Liver (tissue), 9 donors: ENCODE measurements around the gene CMTM7. TPM values are rescaled to one million over a fixed set of nuclear protein-coding genes. Genes with fewer than 3 reads are reported as not detected.

ENCODE experiments used
- DNase-seq: peaks from one replicate; pipeline ENCODE4 v3.0.0-alpha.2; 2017; ENCODE audit warnings: low spot score
- H3K27ac ChIP-seq, 2 donors: one replicate each; pipeline ENCODE4 v1.7.0; 2013; ENCODE audit warnings: inconsistent platforms in 2 of 2, low read length in 2 of 2, control low read depth in 1 of 2, low read depth in 1 of 2, mild to moderate bottlenecking in 1 of 2
- H3K27me3 ChIP-seq, 4 donors: one replicate each; pipeline versions ENCODE4 v1.6.1 to v1.7.0; 2013; ENCODE audit warnings: low read length in 3 of 4, inconsistent platforms in 1 of 4, mild to moderate bottlenecking in 1 of 4, moderate library complexity in 1 of 4; ENCODE audit not compliant: control insufficient read depth in 4 of 4, insufficient read depth in 4 of 4
- H3K36me3 ChIP-seq, 4 donors: one replicate each; pipeline versions ENCODE4 v1.6.1 to v1.7.0; 2013; ENCODE audit warnings: low read length in 3 of 4, mild to moderate bottlenecking in 3 of 4, low read depth in 1 of 4, moderate library complexity in 1 of 4; ENCODE audit not compliant: control insufficient read depth in 4 of 4, insufficient read depth in 3 of 4
- H3K4me1 ChIP-seq, 4 donors: one replicate each; pipeline versions ENCODE4 v1.6.1 to v1.7.0; 2013; ENCODE audit warnings: low read length in 3 of 4, mild to moderate bottlenecking in 3 of 4, moderate library complexity in 1 of 4; ENCODE audit not compliant: control insufficient read depth in 4 of 4, insufficient read depth in 4 of 4
- H3K4me3 ChIP-seq, 3 donors: one replicate each; pipeline versions ENCODE4 v1.6.1 to v1.7.0; 2013; ENCODE audit warnings: low read length in 3 of 3, control low read depth in 1 of 3, low read depth in 1 of 3, mild to moderate bottlenecking in 1 of 3
- H3K9ac ChIP-seq, 2 donors: one replicate each; pipeline ENCODE4 v1.7.0; 2013; ENCODE audit warnings: low read length in 2 of 2, mild to moderate bottlenecking in 2 of 2, moderate library complexity in 2 of 2, control low read depth in 1 of 2, low read depth in 1 of 2
- H3K9me3 ChIP-seq, 4 donors: one replicate each; pipeline versions ENCODE4 v1.6.1 to v1.7.0; 2013; ENCODE audit warnings: low read length in 3 of 4; ENCODE audit not compliant: control insufficient read depth in 4 of 4
- ATF3 ChIP-seq: IDR thresholded peaks from 2 replicates; pipeline ENCODE4 v1.6.1; 2016; ENCODE audit warnings: antibody characterized with exemption
- CTCF ChIP-seq: fragments of 150-350 bp; IDR thresholded peaks from 2 replicates; pipeline ENCODE4 v1.5.1; 2017; ENCODE audit warnings: improper control_type of control experiment, low read depth, low read length; ENCODE audit not compliant: missing input control
- EGR1 ChIP-seq, 2 donors: IDR thresholded peaks; 2 replicates each; pipeline ENCODE4 v1.6.1; 2016 to 2018; ENCODE audit warnings: antibody characterized with exemption in 2 of 2, low read depth in 2 of 2
- FOXA1 ChIP-seq: IDR thresholded peaks from 2 replicates; pipeline ENCODE4 v1.6.1; 2016; ENCODE audit warnings: antibody characterized with exemption
- FOXA2 ChIP-seq: IDR thresholded peaks from 2 replicates; pipeline ENCODE4 v1.6.1; 2016; ENCODE audit warnings: antibody characterized with exemption
- GABPA ChIP-seq, 2 donors: IDR thresholded peaks in 1 of 2; conservative IDR thresholded peaks in 1 of 2; 2 replicates each; pipeline ENCODE4 v1.6.1; 2016; ENCODE audit warnings: antibody characterized with exemption in 2 of 2, mild to moderate bottlenecking in 1 of 2, moderate library complexity in 1 of 2
- HNF4A ChIP-seq, 2 donors: conservative IDR thresholded peaks; 2 replicates each; pipeline ENCODE4 v1.6.1; 2016; ENCODE audit warnings: antibody characterized with exemption in 2 of 2, mild to moderate bottlenecking in 2 of 2
- HNF4G ChIP-seq: IDR thresholded peaks from 2 replicates; pipeline ENCODE4 v1.6.1; 2016; ENCODE audit warnings: antibody characterized with exemption
- JUND ChIP-seq, 2 donors: IDR thresholded peaks; 2 replicates each; pipeline ENCODE4 v1.6.1; 2016; ENCODE audit warnings: antibody characterized with exemption in 2 of 2
- MAX ChIP-seq: IDR thresholded peaks from 2 replicates; pipeline ENCODE4 v1.6.1; 2016; ENCODE audit warnings: antibody characterized with exemption
- NR2F2 ChIP-seq: IDR thresholded peaks from 2 replicates; pipeline ENCODE4 v1.6.1; 2016; ENCODE audit warnings: antibody characterized with exemption
- RAD21 ChIP-seq, 2 donors: IDR thresholded peaks; 2 replicates each; pipeline ENCODE4 v1.6.1; 2016; ENCODE audit warnings: antibody characterized with exemption in 2 of 2, mild to moderate bottlenecking in 2 of 2
- REST ChIP-seq: IDR thresholded peaks from 2 replicates; pipeline ENCODE4 v1.6.1; 2016; ENCODE audit warnings: antibody characterized with exemption, mild to moderate bottlenecking
- RXRA ChIP-seq, 2 donors: IDR thresholded peaks; 2 replicates each; pipeline ENCODE4 v1.6.1; 2017 to 2018; ENCODE audit warnings: antibody characterized with exemption in 2 of 2, mild to moderate bottlenecking in 1 of 2
- SP1 ChIP-seq: IDR thresholded peaks from 2 replicates; pipeline ENCODE4 v1.6.1; 2018; ENCODE audit warnings: antibody characterized with exemption, mild to moderate bottlenecking
- TAF1 ChIP-seq: conservative IDR thresholded peaks from 2 replicates; pipeline ENCODE4 v1.6.1; 2016; ENCODE audit warnings: antibody characterized with exemption, mild to moderate bottlenecking
- YY1 ChIP-seq: IDR thresholded peaks from 2 replicates; pipeline ENCODE4 v1.6.1; 2016; ENCODE audit warnings: antibody characterized with exemption, mild to moderate bottlenecking
- ZBTB33 ChIP-seq: IDR thresholded peaks from 2 replicates; pipeline ENCODE4 v1.6.1; 2016; ENCODE audit warnings: antibody characterized with exemption
- WGBS: extraction: QIAGEN DNeasy Blood & Tissue Kit; methylation state at CpG from one replicate; pipeline ENCODE4 v1.1.7; 2013; 5-methylcytosine and 5-hydroxymethylcytosine counted together
- polyA plus RNA-seq, 2 donors: library from polyadenylated mRNA; stranded (reverse) in 1 of 2; unstranded in 1 of 2; fragments of 200-250 nt in 1 of 2; fragments of >200 nt in 1 of 2; fragmentation: Nextera tagmentation in 1 of 2; extraction: Ambion mirVana in 1 of 2; gene quantifications; one replicate each; pipeline versions ENCODE4 v1.2.1 to v1.2.3, GENCODE V29; 2013 to 2015
- total RNA-seq, 2 donors: library from RNA; depleted of rRNA; stranded (reverse); fragments of >200 nt; gene quantifications; one replicate each; pipeline ENCODE4 v1.2.3, GENCODE V29; 2014
- donor health status: healthy.
- donor health status: healthy.
- donor health status: healthy.
- donor health status: healthy.
- donor health status: healthy.

Gene CMTM7
- total and polyA plus RNA-seq, 4 donors: 3.6 to 20.3 (median 4.1) TPM

- TF ChIP-seq YY1 (no peak), RXRA (IDR thresholded peaks at IDR 0.05) (no peak), HNF4A (conservative IDR thresholded peaks at IDR 0.05) (no peak), FOXA1 (no peak), SP1 (no peak), MAX (no peak), ZBTB33 (no peak), EGR1 (IDR thresholded peaks at IDR 0.05; ENCODE audit: low read depth in 2 of 2) (no peak), TAF1 (no peak), ATF3 (no peak), NR2F2 (no peak), GABPA (IDR thresholded peaks at IDR 0.05 in 1 of 2, conservative IDR thresholded peaks at IDR 0.05 in 1 of 2) (no peak), REST (no peak), JUND (IDR thresholded peaks at IDR 0.05) (no peak), CTCF (no peak), HNF4G (no peak), RAD21 (IDR thresholded peaks at IDR 0.05) (no peak), FOXA2 (no peak)
- peaks cover 0 to 15% (median 1%) of the 10 kb centered on the region in 4 donors for H3K36me3 ChIP-seq
- no peak overlapping the region for H3K4me3 ChIP-seq
- H3K27ac ChIP-seq: no peak overlapping the region
- DNase-seq: no peak
- no peaks in the 10 kb centered on the region for H3K9me3 ChIP-seq
- H3K27me3 ChIP-seq: no peaks in the 10 kb centered on the region
- H3K9ac ChIP-seq: no peak overlapping the region
- 77% methylated on average over 7 of the region's 7 CpGs for WGBS
- no peaks in the 10 kb centered on the region for H3K4me1 ChIP-seq
These were observed 20.0 kb upstream of the CMTM7 start for GRCh38 chr3:32371461-32372212.
